ENCODE data around the gene MAP3K9.
"Not testable (repeated sequence)": the region's sequence is repeated elsewhere in the genome, so short reads cannot be mapped to it uniquely, and the experiment has no call there.

Gene MAP3K9

GRCh38 chr14:70855486-70855885 is 46.2 kb upstream of the MAP3K9 start:
- Histone ChIP-seq H3K27me3 (ENCODE audit: insufficient read depth, low read length) (no peaks in the 10 kb centered on the region), H4K8ac (ENCODE audit: low read depth, low read length) (no peak overlapping the region), H2BK12ac (ENCODE audit: low read length) (no peak overlapping the region), H4K12ac (ENCODE audit: low read depth, low read length) (no peak overlapping the region), H3K4me3 (ENCODE audit: low read depth, low read length) (no peak overlapping the region), H3K36me3 (ENCODE audit: control insufficient read depth in 1 of 2, insufficient read depth in 2 of 2, low read length in 2 of 2) (no peaks in the 10 kb centered on the region), H2AK5ac (ENCODE audit: low read length) (no peak overlapping the region), H2BK5ac (ENCODE audit: low read depth, low read length, poor library complexity) (no peak overlapping the region), H3K9ac (ENCODE audit: low read length) (no peak overlapping the region), H3K79me1 (ENCODE audit: low read length) (no peaks in the 10 kb centered on the region), H3K14ac (ENCODE audit: low read length) (no peak overlapping the region), H2AFZ (ENCODE audit: insufficient read depth, low read length, poor library complexity) (no peak overlapping the region), H3K79me2 (ENCODE audit: control insufficient read depth, insufficient read depth, low read length, poor library complexity) (no peaks in the 10 kb centered on the region), H3K23ac (ENCODE audit: low read length) (no peak overlapping the region), H2BK120ac (ENCODE audit: insufficient read depth, low read length, poor library complexity) (no peak overlapping the region), H3K4me2 (ENCODE audit: low read length) (no peak overlapping the region), H3K27ac (ENCODE audit: low read depth, low read length) (no peak overlapping the region), H3K18ac (ENCODE audit: low read length) (no peak overlapping the region), H3K4ac (ENCODE audit: low read depth, low read length) (no peak overlapping the region), H4K91ac (ENCODE audit: low read depth, low read length) (no peak overlapping the region), H3K9me3 (ENCODE audit: insufficient read depth, low read depth, low read length) (no peaks in the 10 kb centered on the region), H3K4me1 (ENCODE audit: control insufficient read depth in 1 of 2, insufficient read depth in 2 of 2, low read length in 2 of 2) (peaks cover 0 to 3% of the 10 kb centered on the region in 2 experiments)
- DNase-seq, result peak; percentile 18 to 64
- WGBS (ENCODE audit: extremely low coverage, insufficient coverage, insufficient read length), result no CpG with 5 or more reads among the region's 5 CpGs

DNA sequence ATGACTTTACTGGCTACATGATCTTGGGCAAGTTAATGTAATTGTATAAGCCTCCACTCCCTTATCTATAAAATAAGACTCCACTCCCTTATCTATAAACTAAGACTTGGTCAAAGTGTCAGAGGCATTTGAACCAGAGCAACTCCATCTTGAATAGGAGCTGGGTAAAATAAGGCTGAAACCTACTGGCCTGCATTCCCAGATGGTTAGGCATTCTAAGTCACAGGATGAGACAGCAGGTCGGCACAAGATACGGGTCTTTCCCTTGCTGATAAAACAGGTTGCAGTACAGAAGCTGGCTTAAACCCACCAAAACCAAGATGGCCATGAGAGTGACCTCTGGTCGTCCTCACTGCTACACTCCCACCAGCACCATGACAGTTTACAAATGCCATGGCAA is 44.3 kb upstream of the MAP3K9 start:
- not testable (repeated sequence) for H3K79me2 ChIP-seq (ENCODE audit: control insufficient read depth, insufficient read depth, low read length, poor library complexity); H3K4ac ChIP-seq (ENCODE audit: low read depth, low read length); H2BK5ac ChIP-seq (ENCODE audit: low read depth, low read length, poor library complexity); H2BK12ac ChIP-seq (ENCODE audit: low read length); H3K27me3 ChIP-seq (ENCODE audit: insufficient read depth, low read length); H2BK120ac ChIP-seq (ENCODE audit: insufficient read depth, low read length, poor library complexity); H3K79me1 ChIP-seq (ENCODE audit: low read length); H3K18ac ChIP-seq (ENCODE audit: low read length); H2AFZ ChIP-seq (ENCODE audit: insufficient read depth, low read length, poor library complexity); H3K23ac ChIP-seq (ENCODE audit: low read length); H3K36me3 ChIP-seq (ENCODE audit: control insufficient read depth in 1 of 2, insufficient read depth in 2 of 2, low read length in 2 of 2); H3K4me1 ChIP-seq (ENCODE audit: control insufficient read depth in 1 of 2, insufficient read depth in 2 of 2, low read length in 2 of 2); H3K4me2 ChIP-seq (ENCODE audit: low read length); H3K4me3 ChIP-seq (ENCODE audit: low read depth, low read length); H3K27ac ChIP-seq (ENCODE audit: low read depth, low read length); H3K9ac ChIP-seq (ENCODE audit: low read length); H4K8ac ChIP-seq (ENCODE audit: low read depth, low read length); H2AK5ac ChIP-seq (ENCODE audit: low read length); H4K91ac ChIP-seq (ENCODE audit: low read depth, low read length); H3K14ac ChIP-seq (ENCODE audit: low read length); H4K12ac ChIP-seq (ENCODE audit: low read depth, low read length); H3K9me3 ChIP-seq (ENCODE audit: insufficient read depth, low read depth, low read length)
- DNase-seq, result peak; percentile 72 to 78
- WGBS (ENCODE audit: extremely low coverage, insufficient coverage, insufficient read length), result no CpG with 5 or more reads among the region's 3 CpGs

- no peak overlapping the region for H4K8ac ChIP-seq (ENCODE audit: low read depth, low read length)
- H3K14ac ChIP-seq (ENCODE audit: low read length), result no peak overlapping the region
- no peak overlapping the region for H3K4ac ChIP-seq (ENCODE audit: low read depth, low read length)
- no peak overlapping the region for H2AK5ac ChIP-seq (ENCODE audit: low read length)
- H2BK120ac ChIP-seq (ENCODE audit: insufficient read depth, low read length, poor library complexity), result no peak overlapping the region
- no peak overlapping the region for H2AFZ ChIP-seq (ENCODE audit: insufficient read depth, low read length, poor library complexity)
- H3K27me3 ChIP-seq (ENCODE audit: insufficient read depth, low read length), result no peaks in the 10 kb centered on the region
- no peak overlapping the region for H3K18ac ChIP-seq (ENCODE audit: low read length)
- no peaks in the 10 kb centered on the region for H3K79me2 ChIP-seq (ENCODE audit: control insufficient read depth, insufficient read depth, low read length, poor library complexity)
- H3K9me3 ChIP-seq (ENCODE audit: insufficient read depth, low read depth, low read length), result no peaks in the 10 kb centered on the region
- no peak overlapping the region for H3K23ac ChIP-seq (ENCODE audit: low read length)
- no peaks in the 10 kb centered on the region for H3K79me1 ChIP-seq (ENCODE audit: low read length)
- no peak overlapping the region for H3K4me2 ChIP-seq (ENCODE audit: low read length)
- no peaks in the 10 kb centered on the region for H3K36me3 ChIP-seq (ENCODE audit: control insufficient read depth in 1 of 2, insufficient read depth in 2 of 2, low read length in 2 of 2)
- H4K91ac ChIP-seq (ENCODE audit: low read depth, low read length), result no peak overlapping the region
- no peak overlapping the region for H3K27ac ChIP-seq (ENCODE audit: low read depth, low read length)
- no peak overlapping the region for H2BK12ac ChIP-seq (ENCODE audit: low read length)
- no peak overlapping the region for H4K12ac ChIP-seq (ENCODE audit: low read depth, low read length)
- H3K4me3 ChIP-seq (ENCODE audit: low read depth, low read length), result no peak overlapping the region
- no CpG with 5 or more reads among the region's 3 CpGs for WGBS (ENCODE audit: extremely low coverage, insufficient coverage, insufficient read length)
- no peaks in the 10 kb centered on the region for H3K4me1 ChIP-seq (ENCODE audit: control insufficient read depth in 1 of 2, insufficient read depth in 2 of 2, low read length in 2 of 2)
- no peak overlapping the region for H2BK5ac ChIP-seq (ENCODE audit: low read depth, low read length, poor library complexity)
- no peak for DNase-seq
- no peak overlapping the region for H3K9ac ChIP-seq (ENCODE audit: low read length)
Measured at GRCh38 chr14:70847406-70848090, 38.2 kb upstream of the MAP3K9 start.

DNA sequence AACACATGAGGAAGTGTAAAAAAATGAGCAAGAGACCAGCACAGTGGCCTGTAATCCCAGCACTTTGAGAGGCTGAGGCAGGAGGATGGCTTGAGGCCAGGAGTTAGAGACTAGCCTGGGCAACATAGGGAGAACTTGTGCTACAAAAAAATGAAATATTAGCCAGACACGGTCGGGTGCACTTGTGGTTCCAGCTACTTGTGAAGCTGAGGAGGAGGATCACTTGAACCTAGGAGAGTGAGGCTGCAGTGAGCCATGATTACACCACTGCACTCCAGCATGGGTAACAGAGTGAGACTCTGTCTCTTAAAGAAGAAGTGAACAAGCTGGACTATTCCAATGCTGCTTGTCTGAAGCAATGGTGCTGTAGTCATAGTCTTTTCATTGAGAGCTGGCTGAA is 36.3 kb upstream of the MAP3K9 start:
- H3K27ac ChIP-seq (ENCODE audit: low read depth, low read length), result no peak overlapping the region
- no peak overlapping the region for H4K91ac ChIP-seq (ENCODE audit: low read depth, low read length)
- no peaks in the 10 kb centered on the region for H3K79me2 ChIP-seq (ENCODE audit: control insufficient read depth, insufficient read depth, low read length, poor library complexity)
- WGBS (ENCODE audit: extremely low coverage, insufficient coverage, insufficient read length), result no CpG with 5 or more reads among the region's 2 CpGs
- H3K79me1 ChIP-seq (ENCODE audit: low read length), result no peaks in the 10 kb centered on the region
- no peak overlapping the region for H2BK12ac ChIP-seq (ENCODE audit: low read length)
- no peak overlapping the region for H3K23ac ChIP-seq (ENCODE audit: low read length)
- no peaks in the 10 kb centered on the region for H3K36me3 ChIP-seq (ENCODE audit: control insufficient read depth in 1 of 2, insufficient read depth in 2 of 2, low read length in 2 of 2)
- H3K4me2 ChIP-seq (ENCODE audit: low read length), result no peak overlapping the region
- H2BK5ac ChIP-seq (ENCODE audit: low read depth, low read length, poor library complexity), result no peak overlapping the region
- H3K14ac ChIP-seq (ENCODE audit: low read length), result no peak overlapping the region
- DNase-seq, result no peak
- no peak overlapping the region for H4K12ac ChIP-seq (ENCODE audit: low read depth, low read length)
- no peak overlapping the region for H3K18ac ChIP-seq (ENCODE audit: low read length)
- no peaks in the 10 kb centered on the region for H3K27me3 ChIP-seq (ENCODE audit: insufficient read depth, low read length)
- no peak overlapping the region for H4K8ac ChIP-seq (ENCODE audit: low read depth, low read length)
- H3K4ac ChIP-seq (ENCODE audit: low read depth, low read length), result no peak overlapping the region
- H3K9ac ChIP-seq (ENCODE audit: low read length), result no peak overlapping the region
- H3K9me3 ChIP-seq (ENCODE audit: insufficient read depth, low read depth, low read length), result no peaks in the 10 kb centered on the region
- no peak overlapping the region for H2AK5ac ChIP-seq (ENCODE audit: low read length)
- H2BK120ac ChIP-seq (ENCODE audit: insufficient read depth, low read length, poor library complexity), result no peak overlapping the region
- H2AFZ ChIP-seq (ENCODE audit: insufficient read depth, low read length, poor library complexity), result no peak overlapping the region
- H3K4me1 ChIP-seq (ENCODE audit: control insufficient read depth in 1 of 2, insufficient read depth in 2 of 2, low read length in 2 of 2), result no peaks in the 10 kb centered on the region
- no peak overlapping the region for H3K4me3 ChIP-seq (ENCODE audit: low read depth, low read length)
